A549 (cell line): ENCODE data around the gene ARMC9. TPM values are rescaled to one million over a fixed set of nuclear protein-coding genes. Genes with fewer than 3 reads are reported as not detected.

Experiments
- ATAC-seq, 2 experiments: fragments of 200-7000 bp in 1 of 2; fragments of >200 bp in 1 of 2; cut with Nextera tagmentation in 1 of 2; cut with Tn5 transposase in 1 of 2; 3 replicates each; pipeline versions ENCODE4 v1.8.0 to v1.9.1; 2018 to 2020; ENCODE audit warnings: mild to moderate bottlenecking in 1 of 2, moderate library complexity in 1 of 2
- CTCF ChIA-PET: fragments of 300-600 bp; sonication (Branson Sonifier 250); formaldehyde crosslinking; extraction: SDS; loops from one replicate; lab custom pipeline; 2021; ENCODE audit warnings: antibody characterized with exemption, inconsistent platforms; lab: Yijun Ruan, JAX
- POLR2A ChIA-PET: fragments of 350-600 bp; formaldehyde crosslinking; extraction: SDS; loops from one replicate; lab custom pipeline; 2021; ENCODE audit warnings: antibody characterized with exemption, inconsistent platforms; lab: Yijun Ruan, JAX
- DNase-seq, 2 experiments: peaks; one replicate each; pipeline versions ENCODE4 v3.0.0 to v3.0.0-alpha.2; 2011 to 2016; ENCODE audit warnings: low read depth in 1 of 2, low spot score in 1 of 2
- FAIRE-seq: peaks from 2 replicates; lab custom pipeline; 2011; peaks lifted over from hg19 to GRCh38; lab: Jason Lieb, UNC
- H3K27ac ChIP-seq, 2 experiments: fragments of >200 bp; sonication (Bioruptor Twin); formaldehyde crosslinking; 3 replicates each; pipeline ENCODE4 v1.5.1; 2016 to 2017
- H3K4me1 ChIP-seq: fragments of >200 bp; sonication (Bioruptor Twin); formaldehyde crosslinking; 3 replicates; pipeline ENCODE4 v1.6.1; 2016
- H3K4me2 ChIP-seq: fragments of >200 bp; sonication (Bioruptor Twin); formaldehyde crosslinking; 3 replicates; pipeline ENCODE4 v1.6.1; 2016
- H3K4me3 ChIP-seq: fragments of >200 bp; sonication (Bioruptor Twin); formaldehyde crosslinking; 3 replicates; pipeline ENCODE4 v1.5.1; 2016
- H3K9me3 ChIP-seq: fragments of >200 bp; sonication (Bioruptor Twin); formaldehyde crosslinking; 3 replicates; pipeline ENCODE4 v1.6.1; 2016
- CHD2 ChIP-seq: fragments of 150-350 bp; IDR thresholded peaks from 2 replicates; pipeline ENCODE4 v1.6.1; 2014; ENCODE audit warnings: low read length; ENCODE audit not compliant: partially characterized antibody
- CHD4 ChIP-seq: fragments of 200-600 bp; sonication (generic); IDR thresholded peaks from 2 replicates; pipeline ENCODE4 v1.6.1; 2016; ENCODE audit warnings: antibody characterized with exemption, mild to moderate bottlenecking, borderline replicate concordance
- EHMT2 ChIP-seq: fragments of 200-600 bp; sonication (generic); IDR thresholded peaks from 2 replicates; pipeline ENCODE4 v1.6.1; 2016; ENCODE audit warnings: antibody characterized with exemption, low read depth, mild to moderate bottlenecking, moderate library complexity
- EP300 ChIP-seq, 2 experiments: fragments of >200 bp; sonication (Bioruptor Twin); formaldehyde crosslinking; IDR thresholded peaks; 2 replicates in 1 of 2; 3 replicates in 1 of 2; pipeline ENCODE4 v1.6.1; 2016 to 2017
- ESRRA ChIP-seq: fragments of 150-350 bp; IDR thresholded peaks from 2 replicates; pipeline ENCODE4 v1.6.1; 2014; ENCODE audit warnings: mild to moderate bottlenecking, low read length, borderline replicate concordance
- FOSB ChIP-seq: fragments of 250-450 bp; sonication (Bioruptor Pico); IDR thresholded peaks from 2 replicates; pipeline ENCODE4 v1.5.0; 2020; ENCODE audit warnings: mild to moderate bottlenecking, moderate library complexity
- FOXS1 ChIP-seq: fragments of 250-450 bp; sonication (Bioruptor Pico); IDR thresholded peaks from 2 replicates; pipeline ENCODE4 v1.5.0; 2020; ENCODE audit warnings: mild to moderate bottlenecking, moderate library complexity
- GATA3 ChIP-seq: IDR thresholded peaks from 2 replicates; pipeline ENCODE4 v1.6.1; 2012; ENCODE audit warnings: borderline replicate concordance
- HOXB13 ChIP-seq: fragments of 250-450 bp; sonication (Bioruptor Pico); IDR thresholded peaks from 2 replicates; pipeline ENCODE4 v1.5.0; 2020; ENCODE audit warnings: low read depth, mild to moderate bottlenecking, moderate library complexity
- HOXB5 ChIP-seq: fragments of 250-450 bp; sonication (Bioruptor Pico); IDR thresholded peaks from 2 replicates; pipeline ENCODE4 v1.5.0; 2020; ENCODE audit warnings: mild to moderate bottlenecking, moderate library complexity
- KDM1A ChIP-seq: fragments of 200-600 bp; sonication (generic); IDR thresholded peaks from 2 replicates; pipeline ENCODE4 v1.6.1; 2016; ENCODE audit warnings: low read depth, mild to moderate bottlenecking
- MAFK ChIP-seq: fragments of 450-650 bp; IDR thresholded peaks from 2 replicates; pipeline ENCODE4 v1.6.1; 2014; ENCODE audit not compliant: partially characterized antibody
- MAZ ChIP-seq: fragments of 150-350 bp; IDR thresholded peaks from 2 replicates; pipeline ENCODE4 v1.6.1; 2014; ENCODE audit warnings: antibody characterized with exemption, low read depth, low read length, borderline replicate concordance
- MYC ChIP-seq: IDR thresholded peaks from 2 replicates; pipeline ENCODE4 v1.6.1; 2012; ENCODE audit warnings: mild to moderate bottlenecking, inconsistent platforms, low read length, improper control_type of control experiment, borderline replicate concordance
- NPAS2 ChIP-seq: fragments of 250-450 bp; sonication (Bioruptor Pico); IDR thresholded peaks from 2 replicates; pipeline ENCODE4 v1.8.0; 2022; ENCODE audit warnings: mild to moderate bottlenecking, moderate library complexity, borderline replicate concordance
- NR3C1 ChIP-seq: fragments of >200 bp; sonication (Bioruptor Twin); formaldehyde crosslinking; IDR thresholded peaks from 3 replicates; pipeline ENCODE4 v1.6.1; 2017
- PHF8 ChIP-seq: fragments of 200-600 bp; sonication (generic); IDR thresholded peaks from 2 replicates; pipeline ENCODE4 v1.6.1; 2016; ENCODE audit warnings: low read depth, mild to moderate bottlenecking, antibody characterized with exemption, moderate library complexity, borderline replicate concordance
- POLR2A ChIP-seq: IDR thresholded peaks from 2 replicates; pipeline ENCODE4 v1.6.1; 2012; ENCODE audit warnings: mild to moderate bottlenecking, low read length
- RARB ChIP-seq: fragments of 250-450 bp; sonication (Bioruptor Pico); IDR thresholded peaks from 2 replicates; pipeline ENCODE4 v1.8.0; 2021; ENCODE audit warnings: mild to moderate bottlenecking, moderate library complexity
- RCOR1 ChIP-seq: fragments of 150-350 bp; IDR thresholded peaks from 2 replicates; pipeline ENCODE4 v1.6.1; 2014; ENCODE audit warnings: antibody characterized with exemption, low read length, low read depth
- RFX5 ChIP-seq: fragments of 450-650 bp; IDR thresholded peaks from 2 replicates; pipeline ENCODE4 v1.7.1; 2014; ENCODE audit warnings: antibody characterized with exemption, mild to moderate bottlenecking, moderate library complexity
- RNF2 ChIP-seq: fragments of 200-600 bp; sonication (generic); IDR thresholded peaks from 2 replicates; pipeline ENCODE4 v1.6.1; 2016; ENCODE audit warnings: low read depth, mild to moderate bottlenecking, antibody characterized with exemption, moderate library complexity, borderline replicate concordance
- TFCP2L1 ChIP-seq: fragments of 250-450 bp; sonication (Bioruptor Pico); IDR thresholded peaks from 2 replicates; pipeline ENCODE4 v1.5.0; 2021; ENCODE audit warnings: mild to moderate bottlenecking
- ZFP36 ChIP-seq: fragments of 450-650 bp; IDR thresholded peaks from 2 replicates; pipeline ENCODE4 v1.6.1; 2014; ENCODE audit warnings: borderline replicate concordance; ENCODE audit not compliant: partially characterized antibody
- ZNF302 ChIP-seq: fragments of 250-450 bp; sonication (Bioruptor Pico); IDR thresholded peaks from 2 replicates; pipeline ENCODE4 v1.9.0; 2021; ENCODE audit warnings: inconsistent platforms, mild to moderate bottlenecking, moderate library complexity
- WGBS: methylation state at CpG from one replicate; pipeline ENCODE4 v1.1.6; 2017; ENCODE audit errors: missing lambda C conversion rate; 5-methylcytosine and 5-hydroxymethylcytosine counted together
- polyA plus RNA-seq, 4 experiments: library from polyadenylated mRNA; depleted of rRNA in 3 of 4; stranded (reverse); fragments of >200 nt; fragmentation: RNase III in 1 of 4; extraction: RNeasy Plus Mini Kit Qiagen cat#74134 plus additional on column Dnase treatment in 1 of 4; gene quantifications; 2 replicates in 3 of 4; 3 replicates in 1 of 4; pipeline ENCODE4 v1.2.3, GENCODE V29; 2011 to 2017
- TF ChIP-seq, protein P1 (sequence below): fragments of 450-650 bp; IDR thresholded peaks from 2 replicates; pipeline ENCODE4 v1.6.1; 2014; ENCODE audit warnings: antibody characterized with exemption
- TF ChIP-seq, protein P2 (sequence below): fragments of >200 bp; sonication (Bioruptor Twin); formaldehyde crosslinking; IDR thresholded peaks from 2 replicates; pipeline ENCODE4 v1.6.1; 2016
- TF ChIP-seq, protein P3 (sequence below): fragments of 250-450 bp; sonication (Bioruptor Pico); IDR thresholded peaks from 2 replicates; pipeline ENCODE4 v1.5.0; 2021; ENCODE audit warnings: mild to moderate bottlenecking, moderate library complexity, borderline replicate concordance
- TF ChIP-seq, protein P4 (sequence below): fragments of >200 bp; sonication (Bioruptor Twin); formaldehyde crosslinking; IDR thresholded peaks from 3 replicates; pipeline ENCODE4 v1.5.1; 2016
- TF ChIP-seq, protein P5 (sequence below): IDR thresholded peaks from 2 replicates; pipeline ENCODE4 v1.6.1; 2012; ENCODE audit warnings: low read depth, borderline replicate concordance
- TF ChIP-seq, protein P6 (sequence below): fragments of 150-350 bp; IDR thresholded peaks from 2 replicates; pipeline ENCODE4 v1.6.1; 2014; ENCODE audit warnings: low read depth, mild to moderate bottlenecking, low read length

Gene ARMC9
- polyA plus RNA-seq, 2 of the 4 experiments (the other 2 are of a cell fraction), result 12.0 to 14.1 TPM

DNA sequence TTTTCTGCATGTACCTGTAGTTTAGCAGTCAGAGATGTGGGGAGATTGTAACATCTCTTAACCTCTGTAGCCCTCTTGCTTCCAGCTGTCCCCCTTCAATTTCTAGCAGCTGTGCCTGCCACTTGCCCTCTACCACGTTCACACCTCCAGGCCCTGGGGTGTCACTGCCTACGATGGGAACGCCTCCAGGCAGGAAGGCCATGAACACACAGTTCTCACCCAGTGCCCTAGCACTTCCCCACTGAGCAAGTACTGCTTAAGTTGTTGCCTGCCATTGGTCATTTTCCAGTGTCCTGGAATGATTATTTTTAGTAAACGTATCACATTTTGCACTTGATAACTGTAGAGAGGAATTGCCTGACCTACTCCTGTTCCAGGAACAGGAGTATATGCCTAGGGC is 120.0 kb downstream of the ARMC9 start:
- TF ChIP-seq RCOR1 (no peak), ZNF302 (CRISPR knock-in tag) (no peak), NPAS2 (CRISPR knock-in tag) (no peak), CHD2 (no peak), MAZ (no peak), GATA3 (no peak), EHMT2 (no peak), ZFP36 (no peak), ESRRA (no peak), RARB (no peak), HOXB13 (CRISPR knock-in tag) (no peak), PHF8 (no peak), MAFK (no peak), FOXS1 (CRISPR knock-in tag) (no peak)
- TF ChIP-seq, protein P1, sequence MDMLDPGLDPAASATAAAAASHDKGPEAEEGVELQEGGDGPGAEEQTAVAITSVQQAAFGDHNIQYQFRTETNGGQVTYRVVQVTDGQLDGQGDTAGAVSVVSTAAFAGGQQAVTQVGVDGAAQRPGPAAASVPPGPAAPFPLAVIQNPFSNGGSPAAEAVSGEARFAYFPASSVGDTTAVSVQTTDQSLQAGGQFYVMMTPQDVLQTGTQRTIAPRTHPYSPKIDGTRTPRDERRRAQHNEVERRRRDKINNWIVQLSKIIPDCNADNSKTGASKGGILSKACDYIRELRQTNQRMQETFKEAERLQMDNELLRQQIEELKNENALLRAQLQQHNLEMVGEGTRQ, result no peak
- TF ChIP-seq, protein P2, sequence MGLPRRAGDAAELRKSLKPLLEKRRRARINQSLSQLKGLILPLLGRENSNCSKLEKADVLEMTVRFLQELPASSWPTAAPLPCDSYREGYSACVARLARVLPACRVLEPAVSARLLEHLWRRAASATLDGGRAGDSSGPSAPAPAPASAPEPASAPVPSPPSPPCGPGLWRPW, result no peak
- TF ChIP-seq, protein P3, sequence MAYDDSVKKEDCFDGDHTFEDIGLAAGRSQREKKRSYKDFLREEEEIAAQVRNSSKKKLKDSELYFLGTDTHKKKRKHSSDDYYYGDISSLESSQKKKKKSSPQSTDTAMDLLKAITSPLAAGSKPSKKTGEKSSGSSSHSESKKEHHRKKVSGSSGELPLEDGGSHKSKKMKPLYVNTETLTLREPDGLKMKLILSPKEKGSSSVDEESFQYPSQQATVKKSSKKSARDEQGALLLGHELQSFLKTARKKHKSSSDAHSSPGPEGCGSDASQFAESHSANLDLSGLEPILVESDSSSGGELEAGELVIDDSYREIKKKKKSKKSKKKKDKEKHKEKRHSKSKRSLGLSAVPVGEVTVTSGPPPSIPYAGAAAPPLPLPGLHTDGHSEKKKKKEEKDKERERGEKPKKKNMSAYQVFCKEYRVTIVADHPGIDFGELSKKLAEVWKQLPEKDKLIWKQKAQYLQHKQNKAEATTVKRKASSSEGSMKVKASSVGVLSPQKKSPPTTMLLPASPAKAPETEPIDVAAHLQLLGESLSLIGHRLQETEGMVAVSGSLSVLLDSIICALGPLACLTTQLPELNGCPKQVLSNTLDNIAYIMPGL (CRISPR knock-in tag), result no peak
- TF ChIP-seq, protein P4, sequence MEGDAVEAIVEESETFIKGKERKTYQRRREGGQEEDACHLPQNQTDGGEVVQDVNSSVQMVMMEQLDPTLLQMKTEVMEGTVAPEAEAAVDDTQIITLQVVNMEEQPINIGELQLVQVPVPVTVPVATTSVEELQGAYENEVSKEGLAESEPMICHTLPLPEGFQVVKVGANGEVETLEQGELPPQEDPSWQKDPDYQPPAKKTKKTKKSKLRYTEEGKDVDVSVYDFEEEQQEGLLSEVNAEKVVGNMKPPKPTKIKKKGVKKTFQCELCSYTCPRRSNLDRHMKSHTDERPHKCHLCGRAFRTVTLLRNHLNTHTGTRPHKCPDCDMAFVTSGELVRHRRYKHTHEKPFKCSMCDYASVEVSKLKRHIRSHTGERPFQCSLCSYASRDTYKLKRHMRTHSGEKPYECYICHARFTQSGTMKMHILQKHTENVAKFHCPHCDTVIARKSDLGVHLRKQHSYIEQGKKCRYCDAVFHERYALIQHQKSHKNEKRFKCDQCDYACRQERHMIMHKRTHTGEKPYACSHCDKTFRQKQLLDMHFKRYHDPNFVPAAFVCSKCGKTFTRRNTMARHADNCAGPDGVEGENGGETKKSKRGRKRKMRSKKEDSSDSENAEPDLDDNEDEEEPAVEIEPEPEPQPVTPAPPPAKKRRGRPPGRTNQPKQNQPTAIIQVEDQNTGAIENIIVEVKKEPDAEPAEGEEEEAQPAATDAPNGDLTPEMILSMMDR, result no peak
- TF ChIP-seq, protein P5, sequence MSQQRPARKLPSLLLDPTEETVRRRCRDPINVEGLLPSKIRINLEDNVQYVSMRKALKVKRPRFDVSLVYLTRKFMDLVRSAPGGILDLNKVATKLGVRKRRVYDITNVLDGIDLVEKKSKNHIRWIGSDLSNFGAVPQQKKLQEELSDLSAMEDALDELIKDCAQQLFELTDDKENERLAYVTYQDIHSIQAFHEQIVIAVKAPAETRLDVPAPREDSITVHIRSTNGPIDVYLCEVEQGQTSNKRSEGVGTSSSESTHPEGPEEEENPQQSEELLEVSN, result no peak
- no peak overlapping the region for H3K4me3 ChIP-seq
- H3K27ac ChIP-seq, result no peak overlapping the region
- no peaks in the 10 kb centered on the region for H3K4me1 ChIP-seq
- no peak overlapping the region for H3K4me2 ChIP-seq
- WGBS, result 83% methylated on average over 4 of the region's 4 CpGs
- ATAC-seq (no peak), FAIRE-seq (no peak), DNase-seq (no peak)
- CTCF ChIA-PET, result interaction anchor here (1.0 to 1.3 kb wide), 3 partner anchors 21 to 91 kb away, joined by 3 read pairs; no protein-coding TSS in a partner anchor
- POLR2A ChIA-PET, result no interaction called here
- H3K9me3 ChIP-seq, result no peaks in the 10 kb centered on the region

DNA sequence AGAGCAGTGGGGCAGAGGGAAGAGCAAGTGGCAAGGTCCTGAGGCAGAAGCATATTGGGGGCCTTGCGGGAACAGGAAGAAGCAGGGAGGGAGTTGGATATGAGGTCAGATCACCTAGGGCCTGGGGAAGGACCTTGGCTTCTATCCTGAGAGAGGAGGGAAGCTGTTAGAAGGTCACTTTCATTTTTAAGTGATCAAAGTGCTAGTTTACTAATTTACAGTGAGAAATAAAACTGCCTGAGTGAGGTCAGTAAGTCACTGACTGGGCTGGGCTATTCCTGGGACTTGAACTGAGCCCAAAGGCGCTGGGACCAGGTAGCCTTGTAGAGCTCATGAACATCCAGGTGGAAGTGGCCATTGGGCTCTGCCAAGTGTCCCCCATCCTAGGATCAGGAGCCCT is 120.5 kb downstream of the ARMC9 start:
- ChIA-PET POLR2A (no interaction called here), CTCF (interaction anchor here (1.0 to 2.2 kb wide), 3 partner anchors 22 to 91 kb away, joined by 3 to 7 read pairs (median 3); no protein-coding TSS in a partner anchor)
- ATAC-seq (no peak), FAIRE-seq (no peak), DNase-seq (no peak)
- Histone ChIP-seq H3K27ac (no peak overlapping the region), H3K4me1 (no peaks in the 10 kb centered on the region), H3K9me3 (no peaks in the 10 kb centered on the region), H3K4me2 (no peak overlapping the region), H3K4me3 (no peak overlapping the region)
- WGBS, result 55% methylated on average over 2 of the region's 2 CpGs
- TF ChIP-seq, protein P2, result no peak
- no peak for TF ChIP-seq FOXS1 (CRISPR knock-in tag)
- TF ChIP-seq, protein P6, sequence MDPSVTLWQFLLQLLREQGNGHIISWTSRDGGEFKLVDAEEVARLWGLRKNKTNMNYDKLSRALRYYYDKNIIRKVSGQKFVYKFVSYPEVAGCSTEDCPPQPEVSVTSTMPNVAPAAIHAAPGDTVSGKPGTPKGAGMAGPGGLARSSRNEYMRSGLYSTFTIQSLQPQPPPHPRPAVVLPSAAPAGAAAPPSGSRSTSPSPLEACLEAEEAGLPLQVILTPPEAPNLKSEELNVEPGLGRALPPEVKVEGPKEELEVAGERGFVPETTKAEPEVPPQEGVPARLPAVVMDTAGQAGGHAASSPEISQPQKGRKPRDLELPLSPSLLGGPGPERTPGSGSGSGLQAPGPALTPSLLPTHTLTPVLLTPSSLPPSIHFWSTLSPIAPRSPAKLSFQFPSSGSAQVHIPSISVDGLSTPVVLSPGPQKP, result no peak
- no peak for TF ChIP-seq KDM1A
- no peak for TF ChIP-seq FOSB
- no peak for TF ChIP-seq RFX5
- no peak for TF ChIP-seq RNF2
- TF ChIP-seq POLR2A, result no peak
- no peak for TF ChIP-seq ESRRA
- no peak for TF ChIP-seq CHD2
- no peak for TF ChIP-seq CHD4
- no peak for TF ChIP-seq MYC
- no peak for TF ChIP-seq NR3C1
- no peak for TF ChIP-seq TFCP2L1 (CRISPR knock-in tag)
- no peak for TF ChIP-seq EP300 (IDR thresholded peaks at IDR 0.05)
- no peak for TF ChIP-seq HOXB5
- no peak for TF ChIP-seq MAFK
